Neural cell (in vitro differentiated cells): Measurements from ENCODE around the gene DIPK1C. TPM values are rescaled to one million over a fixed set of nuclear protein-coding genes. Genes with fewer than 3 reads are reported as not detected.
A peak's percentile ranks its signal among the peaks of the same experiment; 100 is the strongest.

Experiments
- H2AFZ ChIP-seq: fragments of 200-600, 300-800 bp; sonication (generic), shearing (Covaris generic); 2 replicates; pipeline ENCODE4 v1.6.0; 2014; ENCODE audit warnings: low read depth, mild to moderate bottlenecking, antibody characterized with exemption, low read length, moderate library complexity
- H3F3A ChIP-seq: fragments of 200-600 bp; shearing (Covaris generic); 2 replicates; pipeline ENCODE4 v1.6.1; 2016; ENCODE audit warnings: mild to moderate bottlenecking, moderate library complexity, mixed read lengths, antibody characterized with exemption, low read length; ENCODE audit not compliant: insufficient read depth, poor library complexity, severe bottlenecking
- H3K27ac ChIP-seq: fragments of 200-600, 300-800 bp; sonication (generic), shearing (Covaris generic); 2 replicates; pipeline ENCODE4 v1.5.1; 2014; ENCODE audit warnings: mild to moderate bottlenecking, low read length, moderate library complexity
- H3K27me3 ChIP-seq: fragments of 300-800, 200-600 bp; sonication (generic), shearing (Covaris generic); 2 replicates; pipeline ENCODE4 v1.6.0; 2014; ENCODE audit warnings: mild to moderate bottlenecking, low read depth, low read length, moderate library complexity; ENCODE audit not compliant: insufficient read depth
- H3K36me3 ChIP-seq: fragments of 300-800, 200-600 bp; sonication (generic), shearing (Covaris generic); 2 replicates; pipeline ENCODE4 v1.5.1; 2014; ENCODE audit warnings: mild to moderate bottlenecking, antibody characterized with exemption, low read length, moderate library complexity; ENCODE audit not compliant: insufficient read depth
- H3K4me2 ChIP-seq: fragments of 300-800, 200-600 bp; sonication (generic), shearing (Covaris generic); 2 replicates; pipeline ENCODE4 v1.6.0; 2014; ENCODE audit warnings: mild to moderate bottlenecking, low read length
- H3K4me3 ChIP-seq: fragments of 300-800, 200-600 bp; sonication (generic), shearing (Covaris generic); 2 replicates; pipeline ENCODE4 v1.5.1; 2014; ENCODE audit warnings: mild to moderate bottlenecking, low read length, moderate library complexity
- H3K79me2 ChIP-seq: fragments of 200-600 bp; shearing (Covaris generic); replicated peaks from 2 replicates; pipeline ENCODE4 v1.6.0; 2014; ENCODE audit warnings: mild to moderate bottlenecking, low read length, moderate library complexity; ENCODE audit not compliant: insufficient read depth
- H3K9ac ChIP-seq: fragments of 300-800, 200-600 bp; sonication (generic), shearing (Covaris generic); 2 replicates; pipeline ENCODE4 v1.6.1; 2016; ENCODE audit warnings: mild to moderate bottlenecking, low read length, mixed read lengths
- H3K9me2 ChIP-seq: fragments of 200-600 bp; shearing (Covaris generic); 2 replicates; pipeline ENCODE4 v1.6.1; 2016; ENCODE audit warnings: mild to moderate bottlenecking, low read length, mixed read lengths; ENCODE audit not compliant: insufficient read depth
- H3K9me3 ChIP-seq: fragments of 200-600, 300-800 bp; sonication (generic), shearing (Covaris generic); 2 replicates; pipeline ENCODE4 v1.6.1; 2016; ENCODE audit warnings: mild to moderate bottlenecking, mixed run types, low read length, moderate library complexity, mixed read lengths
- H4K20me1 ChIP-seq: fragments of 200-600 bp; shearing (Covaris generic); 2 replicates; pipeline ENCODE4 v1.6.1; 2016; ENCODE audit warnings: mild to moderate bottlenecking, mixed run types; ENCODE audit not compliant: insufficient read depth
- CTCF ChIP-seq: fragments of 450-650 bp; IDR thresholded peaks from 2 replicates; pipeline ENCODE4 v1.5.1; 2014; ENCODE audit warnings: antibody characterized with exemption, mild to moderate bottlenecking, moderate library complexity; ENCODE audit not compliant: poor library complexity, severe bottlenecking
- EP300 ChIP-seq: fragments of 450-650 bp; conservative IDR thresholded peaks from 2 replicates; pipeline ENCODE4 v1.6.1; 2014; ENCODE audit warnings: antibody characterized with exemption, mild to moderate bottlenecking, moderate library complexity; ENCODE audit not compliant: poor library complexity, severe bottlenecking
- EZH2 ChIP-seq: fragments of 200-600, 300-800 bp; shearing (Covaris generic), sonication (generic); IDR thresholded peaks from 2 replicates; pipeline ENCODE4 v1.6.1; 2014; ENCODE audit warnings: antibody characterized with exemption, low read length, borderline replicate concordance, mild to moderate bottlenecking; ENCODE audit not compliant: insufficient read depth, poor library complexity, severe bottlenecking
- MXI1 ChIP-seq: fragments of 450-650 bp; conservative IDR thresholded peaks from 2 replicates; pipeline ENCODE4 v1.6.1; 2014; ENCODE audit warnings: antibody characterized with exemption, mild to moderate bottlenecking; ENCODE audit not compliant: poor library complexity, severe bottlenecking
- POLR2AphosphoS5 ChIP-seq: IDR thresholded peaks from 2 replicates; pipeline ENCODE4 v1.6.1; 2012
- RAD21 ChIP-seq: fragments of 450-650 bp; conservative IDR thresholded peaks from 2 replicates; pipeline ENCODE4 v1.6.1; 2014; ENCODE audit warnings: antibody characterized with exemption, mild to moderate bottlenecking, moderate library complexity
- SMC3 ChIP-seq: fragments of 450-650 bp; conservative IDR thresholded peaks from 2 replicates; pipeline ENCODE4 v1.6.1; 2014; ENCODE audit warnings: antibody characterized with exemption, mild to moderate bottlenecking, moderate library complexity; ENCODE audit not compliant: poor library complexity
- TAF1 ChIP-seq: IDR thresholded peaks from 2 replicates; pipeline ENCODE4 v1.6.1; 2012; ENCODE audit warnings: low read depth
- polyA plus RNA-seq: library from polyadenylated mRNA; depleted of rRNA; stranded (reverse); fragments of >200 nt; gene quantifications from 2 replicates; pipeline ENCODE4 v1.2.3, GENCODE V29; 2014
- TF ChIP-seq, protein P1 (sequence below): IDR thresholded peaks from 2 replicates; pipeline ENCODE4 v1.6.1; 2012; ENCODE audit warnings: borderline replicate concordance

Gene DIPK1C
- polyA plus RNA-seq, 1 donor from 2014 or later: not detected

GRCh38 chr18:74457725-74458421, 765 bp upstream of the DIPK1C start:
- H3K4me3 ChIP-seq: peak overlapping the region; percentile 58
- no peak overlapping the region for H3K4me2 ChIP-seq
- no peak overlapping the region for H3K9ac ChIP-seq

GRCh38 chr18:74456349-74457042, 612 bp downstream of the DIPK1C start:
- H3K9me2 ChIP-seq: no peaks in the 10 kb centered on the region
- no peak overlapping the region for H2AFZ ChIP-seq
- TF ChIP-seq POLR2AphosphoS5 (no peak), EZH2 (peak; percentile 55)
- no peaks in the 10 kb centered on the region for H3F3A ChIP-seq
- no peaks in the 10 kb centered on the region for H3K9me3 ChIP-seq
- peak overlapping the region; percentile 34 for H3K9ac ChIP-seq
- H3K27ac ChIP-seq: no peak overlapping the region
- H3K79me2 ChIP-seq: no peaks in the 10 kb centered on the region
- H3K36me3 ChIP-seq: no peaks in the 10 kb centered on the region
- no peaks in the 10 kb centered on the region for H4K20me1 ChIP-seq
- peaks cover 41% of the 10 kb centered on the region for H3K27me3 ChIP-seq
- H3K4me3 ChIP-seq: peak overlapping the region; percentile 82
- H3K4me2 ChIP-seq: peak overlapping the region; percentile 42

More at GRCh38 chr18:74457725-74458421, 765 bp upstream of the DIPK1C start:
- H3K27me3 ChIP-seq: peaks cover 41% of the 10 kb centered on the region
- H3K79me2 ChIP-seq: no peaks in the 10 kb centered on the region
- H4K20me1 ChIP-seq: no peaks in the 10 kb centered on the region
- H3K36me3 ChIP-seq: no peaks in the 10 kb centered on the region
- TF ChIP-seq EP300 (no peak), POLR2AphosphoS5 (no peak), SMC3 (no peak), RAD21 (no peak), TAF1 (no peak), CTCF (no peak), MXI1 (no peak), EZH2 (no peak)
- TF ChIP-seq, protein P1, sequence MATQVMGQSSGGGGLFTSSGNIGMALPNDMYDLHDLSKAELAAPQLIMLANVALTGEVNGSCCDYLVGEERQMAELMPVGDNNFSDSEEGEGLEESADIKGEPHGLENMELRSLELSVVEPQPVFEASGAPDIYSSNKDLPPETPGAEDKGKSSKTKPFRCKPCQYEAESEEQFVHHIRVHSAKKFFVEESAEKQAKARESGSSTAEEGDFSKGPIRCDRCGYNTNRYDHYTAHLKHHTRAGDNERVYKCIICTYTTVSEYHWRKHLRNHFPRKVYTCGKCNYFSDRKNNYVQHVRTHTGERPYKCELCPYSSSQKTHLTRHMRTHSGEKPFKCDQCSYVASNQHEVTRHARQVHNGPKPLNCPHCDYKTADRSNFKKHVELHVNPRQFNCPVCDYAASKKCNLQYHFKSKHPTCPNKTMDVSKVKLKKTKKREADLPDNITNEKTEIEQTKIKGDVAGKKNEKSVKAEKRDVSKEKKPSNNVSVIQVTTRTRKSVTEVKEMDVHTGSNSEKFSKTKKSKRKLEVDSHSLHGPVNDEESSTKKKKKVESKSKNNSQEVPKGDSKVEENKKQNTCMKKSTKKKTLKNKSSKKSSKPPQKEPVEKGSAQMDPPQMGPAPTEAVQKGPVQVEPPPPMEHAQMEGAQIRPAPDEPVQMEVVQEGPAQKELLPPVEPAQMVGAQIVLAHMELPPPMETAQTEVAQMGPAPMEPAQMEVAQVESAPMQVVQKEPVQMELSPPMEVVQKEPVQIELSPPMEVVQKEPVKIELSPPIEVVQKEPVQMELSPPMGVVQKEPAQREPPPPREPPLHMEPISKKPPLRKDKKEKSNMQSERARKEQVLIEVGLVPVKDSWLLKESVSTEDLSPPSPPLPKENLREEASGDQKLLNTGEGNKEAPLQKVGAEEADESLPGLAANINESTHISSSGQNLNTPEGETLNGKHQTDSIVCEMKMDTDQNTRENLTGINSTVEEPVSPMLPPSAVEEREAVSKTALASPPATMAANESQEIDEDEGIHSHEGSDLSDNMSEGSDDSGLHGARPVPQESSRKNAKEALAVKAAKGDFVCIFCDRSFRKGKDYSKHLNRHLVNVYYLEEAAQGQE: no peak
- H3K9me2 ChIP-seq: no peaks in the 10 kb centered on the region
- peaks cover 3% of the 10 kb centered on the region for H3K9me3 ChIP-seq
- no peak overlapping the region for H2AFZ ChIP-seq
- no peak overlapping the region for H3K27ac ChIP-seq
- no peaks in the 10 kb centered on the region for H3F3A ChIP-seq
